Sigmoid colon (tissue), 4 donors: ENCODE results near the gene CYGB.

Experiments
- EP300 ChIP-seq, 4 donors: sonication (generic); formaldehyde crosslinking; IDR thresholded peaks; one replicate each; pipeline ENCODE4 v1.6.1; 2017; ENCODE audit warnings: antibody characterized with exemption in 4 of 4
- POLR2A ChIP-seq, 2 donors: fragments of 450-650 bp; IDR thresholded peaks; one replicate each; pipeline ENCODE4 v1.6.1; 2016; ENCODE audit warnings: antibody characterized with exemption in 2 of 2, mild to moderate bottlenecking in 2 of 2, moderate library complexity in 2 of 2
- POLR2AphosphoS5 ChIP-seq, 4 donors: sonication (generic); formaldehyde crosslinking; IDR thresholded peaks; one replicate each; pipeline ENCODE4 v1.6.1; 2017; ENCODE audit warnings: antibody characterized with exemption in 4 of 4
- TF ChIP-seq, protein P1 (sequence below), 4 experiments: fragments of 450-650 bp in 3 of 4; fragments of 200-600 bp in 1 of 4; IDR thresholded peaks; one replicate each; pipeline ENCODE4 v1.5.1; 2016 to 2019; ENCODE audit warnings: antibody characterized with exemption in 4 of 4, mild to moderate bottlenecking in 3 of 4, moderate library complexity in 2 of 4

DNA sequence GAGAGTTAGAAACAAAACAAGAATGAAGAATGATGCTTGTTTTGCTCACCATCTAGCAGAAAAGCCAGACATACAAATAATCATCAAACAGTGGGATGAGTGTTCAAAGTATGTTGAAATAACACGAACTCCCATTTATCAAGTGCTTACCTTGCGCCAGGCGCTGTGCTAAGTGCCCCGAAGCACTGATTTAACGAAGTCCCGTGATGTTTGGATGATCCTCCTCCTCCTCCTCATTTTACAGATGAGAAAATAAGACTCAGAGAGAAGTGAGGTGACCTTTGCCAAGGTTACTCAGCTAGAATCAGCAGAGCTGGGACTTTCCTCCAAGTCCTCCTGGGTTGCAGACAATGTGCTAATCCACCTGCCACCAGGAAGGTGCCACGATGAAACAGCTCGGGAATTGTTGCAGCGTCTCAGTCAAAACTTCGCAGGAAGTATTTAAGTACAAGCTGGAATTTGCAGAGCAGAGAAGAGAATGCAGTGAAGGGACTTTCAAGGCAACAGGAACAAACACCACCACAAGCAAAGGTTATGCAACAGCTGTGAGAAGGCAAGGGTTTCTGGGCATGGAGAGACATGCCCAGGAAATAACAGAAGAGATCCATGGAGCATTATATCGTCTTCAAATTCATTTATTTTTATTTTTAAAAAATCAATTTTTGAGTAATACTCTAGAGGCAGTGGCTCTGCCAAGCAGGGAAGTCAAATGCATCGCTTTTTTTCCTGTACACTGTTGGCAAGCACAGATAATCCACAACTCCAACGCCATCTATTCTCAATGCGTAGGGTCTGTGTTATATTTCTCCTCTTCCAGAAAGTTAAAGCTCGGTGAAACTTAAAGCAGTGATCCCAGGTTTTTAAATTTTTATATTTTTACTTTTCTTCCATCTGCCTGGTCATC, 13.5 kb upstream of the CYGB start:
- TF ChIP-seq, protein P1, sequence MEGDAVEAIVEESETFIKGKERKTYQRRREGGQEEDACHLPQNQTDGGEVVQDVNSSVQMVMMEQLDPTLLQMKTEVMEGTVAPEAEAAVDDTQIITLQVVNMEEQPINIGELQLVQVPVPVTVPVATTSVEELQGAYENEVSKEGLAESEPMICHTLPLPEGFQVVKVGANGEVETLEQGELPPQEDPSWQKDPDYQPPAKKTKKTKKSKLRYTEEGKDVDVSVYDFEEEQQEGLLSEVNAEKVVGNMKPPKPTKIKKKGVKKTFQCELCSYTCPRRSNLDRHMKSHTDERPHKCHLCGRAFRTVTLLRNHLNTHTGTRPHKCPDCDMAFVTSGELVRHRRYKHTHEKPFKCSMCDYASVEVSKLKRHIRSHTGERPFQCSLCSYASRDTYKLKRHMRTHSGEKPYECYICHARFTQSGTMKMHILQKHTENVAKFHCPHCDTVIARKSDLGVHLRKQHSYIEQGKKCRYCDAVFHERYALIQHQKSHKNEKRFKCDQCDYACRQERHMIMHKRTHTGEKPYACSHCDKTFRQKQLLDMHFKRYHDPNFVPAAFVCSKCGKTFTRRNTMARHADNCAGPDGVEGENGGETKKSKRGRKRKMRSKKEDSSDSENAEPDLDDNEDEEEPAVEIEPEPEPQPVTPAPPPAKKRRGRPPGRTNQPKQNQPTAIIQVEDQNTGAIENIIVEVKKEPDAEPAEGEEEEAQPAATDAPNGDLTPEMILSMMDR (IDR thresholded peaks at IDR 0.05), result no peak
- TF ChIP-seq POLR2A (IDR thresholded peaks at IDR 0.05) (no peak), POLR2AphosphoS5 (IDR thresholded peaks at IDR 0.05) (no peak), EP300 (IDR thresholded peaks at IDR 0.05) (no peak)
